Muscle layer of duodenum (tissue), 2 donors: ENCODE data around the gene RASSF4.
"Not testable (repeated sequence)": the region's sequence is repeated elsewhere in the genome, so short reads cannot be mapped to it uniquely, and the experiment has no call there.

ENCODE experiments used
- H3K27ac ChIP-seq: one replicate; pipeline ENCODE4 v1.7.0; 2013; ENCODE audit warnings: mild to moderate bottlenecking, low read length
- H3K27me3 ChIP-seq: one replicate; pipeline ENCODE4 v1.7.0; 2013; ENCODE audit warnings: low read depth, mild to moderate bottlenecking, control low read depth, low read length
- H3K36me3 ChIP-seq, 2 donors: one replicate each; pipeline ENCODE4 v1.7.0; 2013; ENCODE audit warnings: low read length in 2 of 2, control low read depth in 1 of 2, mild to moderate bottlenecking in 1 of 2; ENCODE audit not compliant: insufficient read depth in 2 of 2, control insufficient read depth in 1 of 2
- H3K4me1 ChIP-seq, 2 donors: one replicate each; pipeline ENCODE4 v1.7.0; 2013; ENCODE audit warnings: low read length in 2 of 2, mild to moderate bottlenecking in 2 of 2, control low read depth in 1 of 2, moderate library complexity in 1 of 2; ENCODE audit not compliant: insufficient read depth in 2 of 2, control insufficient read depth in 1 of 2
- H3K4me3 ChIP-seq, 2 donors: one replicate each; pipeline ENCODE4 v1.7.0; 2013; ENCODE audit warnings: low read length in 2 of 2, low read depth in 1 of 2, mild to moderate bottlenecking in 1 of 2
- H3K9me3 ChIP-seq, 2 donors: one replicate each; pipeline ENCODE4 v1.7.0; 2013; ENCODE audit warnings: low read length in 2 of 2, control low read depth in 1 of 2, mild to moderate bottlenecking in 1 of 2; ENCODE audit not compliant: control insufficient read depth in 1 of 2
- donor health status: healthy.

Gene RASSF4

GRCh38 chr10:45006276-45007030, 46.9 kb downstream of the RASSF4 start:
- no peaks in the 10 kb centered on the region for H3K27me3 ChIP-seq
- peaks cover 0 to 13% of the 10 kb centered on the region in 2 donors for H3K4me1 ChIP-seq
- H3K9me3 ChIP-seq = no peaks in the 10 kb centered on the region
- peaks cover 0 to 11% of the 10 kb centered on the region in 2 donors for H3K36me3 ChIP-seq
- no peak overlapping the region for H3K4me3 ChIP-seq
- H3K27ac ChIP-seq = no peak overlapping the region

DNA sequence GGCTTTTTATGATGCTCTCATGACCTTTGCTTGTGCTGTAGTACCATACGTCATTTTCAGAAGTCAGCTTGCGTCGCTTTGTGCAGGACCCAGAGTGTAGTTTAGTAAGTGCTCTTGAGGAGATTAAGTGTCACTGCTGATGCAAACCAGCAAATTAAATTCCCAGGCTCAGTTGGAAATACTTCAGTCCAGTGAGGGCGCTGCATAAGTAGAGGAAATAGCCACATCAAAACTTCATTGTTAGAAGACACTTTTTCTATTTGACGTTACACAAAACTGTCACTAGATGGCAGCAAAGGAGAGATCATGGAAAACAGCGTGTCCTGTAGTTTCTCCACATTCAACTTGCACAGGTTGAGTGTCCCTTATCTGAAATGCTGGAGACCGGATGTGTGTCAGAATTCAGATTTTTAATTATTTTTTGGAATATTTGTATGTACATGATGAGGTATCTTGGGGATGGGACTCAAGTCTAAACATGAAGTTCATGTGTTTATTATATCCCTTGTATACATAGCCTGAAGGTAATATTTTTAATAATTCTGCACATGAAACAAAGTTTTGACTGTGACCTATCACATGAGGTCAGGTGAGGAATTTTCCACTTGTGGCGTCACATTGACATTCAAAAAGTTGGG, 49.0 kb downstream of the RASSF4 start:
- H3K4me3 ChIP-seq = no peak overlapping the region
- H3K9me3 ChIP-seq = no peaks in the 10 kb centered on the region
- H3K36me3 ChIP-seq = peaks cover 0 to 7% of the 10 kb centered on the region in 2 donors
- H3K27me3 ChIP-seq = no peaks in the 10 kb centered on the region
- no peaks in the 10 kb centered on the region for H3K4me1 ChIP-seq
- H3K27ac ChIP-seq = no peak overlapping the region

DNA sequence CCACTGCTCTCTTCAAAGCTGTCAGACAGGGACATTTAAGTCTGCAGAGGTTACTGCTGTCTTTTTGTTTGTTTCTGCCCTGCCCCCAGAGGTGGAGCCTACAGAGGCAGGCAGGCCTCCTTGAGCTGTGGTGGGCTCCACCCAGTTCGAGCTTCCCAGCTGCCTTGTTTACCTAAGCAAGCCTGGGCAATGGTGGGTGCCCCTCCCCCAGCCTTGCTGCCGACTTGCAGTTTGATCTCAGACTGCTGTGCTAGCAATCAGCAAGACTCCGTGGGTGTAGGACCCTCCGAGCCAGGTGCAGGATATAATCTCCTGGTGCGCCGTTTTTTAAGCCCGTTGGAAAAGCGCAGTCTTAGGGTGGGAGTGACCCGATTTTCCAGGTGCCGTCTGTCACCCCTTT, 55.0 kb downstream of the RASSF4 start:
- H3K4me3 ChIP-seq, H3K9me3 ChIP-seq, H3K27me3 ChIP-seq, H3K27ac ChIP-seq, H3K36me3 ChIP-seq, H3K4me1 ChIP-seq: not testable (repeated sequence)

DNA sequence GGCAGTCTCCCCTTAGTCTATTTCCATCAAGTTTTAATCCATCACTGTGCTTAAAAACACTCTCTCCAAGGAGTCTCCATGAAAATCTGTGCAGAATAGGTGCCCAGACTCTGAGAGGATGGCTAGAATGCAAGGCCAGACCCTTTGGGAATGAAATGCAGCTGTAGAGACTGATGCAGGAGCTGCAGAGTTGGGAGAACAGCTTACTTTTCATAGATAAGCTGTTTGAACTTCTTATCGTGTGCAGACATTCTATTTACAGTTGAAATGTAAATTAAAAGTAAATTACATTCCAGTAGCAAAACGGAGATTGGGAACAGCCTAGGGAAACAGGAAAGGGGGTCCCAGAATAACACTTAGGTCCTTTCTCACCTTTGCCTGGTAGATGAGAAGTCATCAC, 56.0 kb downstream of the RASSF4 start:
- no peaks in the 10 kb centered on the region for H3K4me1 ChIP-seq
- no peaks in the 10 kb centered on the region for H3K36me3 ChIP-seq
- H3K27ac ChIP-seq = no peak overlapping the region
- no peak overlapping the region for H3K4me3 ChIP-seq
- no peaks in the 10 kb centered on the region for H3K27me3 ChIP-seq
- H3K9me3 ChIP-seq = no peaks in the 10 kb centered on the region

DNA sequence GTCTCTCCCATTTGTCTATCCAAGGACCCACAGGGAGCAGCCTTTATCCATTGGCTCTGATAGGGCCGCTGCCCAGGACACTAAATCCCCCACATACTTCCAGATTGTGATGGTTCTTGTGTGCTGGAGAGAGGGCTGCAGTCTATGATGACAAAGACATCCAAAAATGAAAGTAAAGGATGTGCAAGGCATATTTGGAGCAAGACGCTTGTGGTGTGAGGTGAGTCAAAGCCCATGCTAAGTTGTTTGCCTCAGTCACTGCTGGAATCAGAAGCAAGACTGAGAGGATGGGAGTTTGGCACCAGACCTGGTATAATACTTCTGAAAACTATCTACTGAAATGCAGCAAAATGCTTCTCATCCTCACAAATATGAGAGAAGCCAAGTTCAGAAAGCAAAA, 63.8 kb downstream of the RASSF4 start:
- Histone ChIP-seq H3K4me1 (no peaks in the 10 kb centered on the region), H3K36me3 (no peaks in the 10 kb centered on the region), H3K9me3 (peaks cover 3 to 9% of the 10 kb centered on the region in 2 donors), H3K27me3 (no peaks in the 10 kb centered on the region), H3K27ac (no peak overlapping the region), H3K4me3 (no peak overlapping the region)

DNA sequence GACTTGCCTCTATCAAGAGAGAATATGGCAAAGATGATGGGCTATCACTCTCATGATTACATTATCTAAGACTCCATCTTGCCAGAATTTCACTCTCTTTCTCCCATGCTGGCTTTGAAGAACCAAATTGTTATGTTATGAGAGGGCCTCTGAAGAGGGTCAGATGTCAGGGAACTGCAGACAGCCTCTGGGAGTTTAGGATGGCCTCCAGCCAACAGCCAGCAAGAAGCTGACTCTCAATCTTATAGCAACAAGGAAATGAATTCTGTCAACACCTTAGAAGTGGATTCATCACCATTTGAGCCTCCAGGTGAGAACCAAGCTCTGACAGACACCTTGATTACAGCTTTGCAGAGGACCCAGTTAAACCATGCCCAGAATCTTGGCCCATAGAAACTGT, 74.7 kb downstream of the RASSF4 start:
- Histone ChIP-seq H3K4me1 (no peaks in the 10 kb centered on the region), H3K36me3 (no peaks in the 10 kb centered on the region), H3K27ac (no peak overlapping the region), H3K9me3 (peaks cover 0 to 11% of the 10 kb centered on the region in 2 donors), H3K4me3 (no peak overlapping the region), H3K27me3 (no peaks in the 10 kb centered on the region)

- H3K27me3 ChIP-seq = no peaks in the 10 kb centered on the region
- H3K4me3 ChIP-seq = no peak overlapping the region
Measured at GRCh38 chr10:45035673-45036072, 76.1 kb downstream of the RASSF4 start.

GRCh38 chr10:45040921-45041542, 81.4 kb downstream of the RASSF4 start:
- Histone ChIP-seq H3K4me3 (no peak overlapping the region), H3K4me1 (no peaks in the 10 kb centered on the region), H3K27ac (no peak overlapping the region), H3K9me3 (no peaks in the 10 kb centered on the region), H3K27me3 (no peaks in the 10 kb centered on the region), H3K36me3 (no peaks in the 10 kb centered on the region)

More at GRCh38 chr10:45035673-45036072, 76.1 kb downstream of the RASSF4 start:
- H3K4me1 ChIP-seq = no peaks in the 10 kb centered on the region
- H3K36me3 ChIP-seq = no peaks in the 10 kb centered on the region
- no peak overlapping the region for H3K27ac ChIP-seq
- peaks cover 0 to 8% of the 10 kb centered on the region in 2 donors for H3K9me3 ChIP-seq

- Histone ChIP-seq H3K27me3 (no peaks in the 10 kb centered on the region), H3K9me3 (no peaks in the 10 kb centered on the region), H3K36me3 (no peaks in the 10 kb centered on the region), H3K4me3 (no peak overlapping the region), H3K4me1 (no peaks in the 10 kb centered on the region), H3K27ac (no peak overlapping the region)
Measured at GRCh38 chr10:45044290-45044689, 84.7 kb downstream of the RASSF4 start.
